Subcutaneous abdominal adipose tissue (tissue), 5 donors: ENCODE data around the gene PRKCH.

Experiments used
- H3K27ac ChIP-seq: one replicate; pipeline ENCODE4 v1.7.0; 2013; ENCODE audit warnings: low read depth, mild to moderate bottlenecking, inconsistent platforms, low read length, moderate library complexity
- H3K27me3 ChIP-seq, 5 donors: one replicate each; pipeline ENCODE4 v1.7.0; 2013; ENCODE audit warnings: low read length in 5 of 5, inconsistent platforms in 1 of 5; ENCODE audit not compliant: control insufficient read depth in 5 of 5, insufficient read depth in 4 of 5
- H3K36me3 ChIP-seq, 5 donors: one replicate each; pipeline ENCODE4 v1.7.0; 2013; ENCODE audit warnings: low read length in 5 of 5; ENCODE audit not compliant: control insufficient read depth in 5 of 5, insufficient read depth in 5 of 5
- H3K4me1 ChIP-seq, 5 donors: one replicate each; pipeline ENCODE4 v1.7.0; 2013; ENCODE audit warnings: low read length in 5 of 5, mild to moderate bottlenecking in 3 of 5, moderate library complexity in 1 of 5; ENCODE audit not compliant: control insufficient read depth in 5 of 5, insufficient read depth in 5 of 5
- H3K4me3 ChIP-seq, 5 donors: one replicate each; pipeline ENCODE4 v1.7.0; 2013; ENCODE audit warnings: low read length in 5 of 5, low read depth in 1 of 5
- H3K9ac ChIP-seq, 5 donors: one replicate each; pipeline ENCODE4 v1.7.0; 2013; ENCODE audit warnings: low read length in 5 of 5, mild to moderate bottlenecking in 4 of 5, moderate library complexity in 3 of 5
- H3K9me3 ChIP-seq, 5 donors: one replicate each; pipeline ENCODE4 v1.7.0; 2013; ENCODE audit warnings: low read length in 5 of 5; ENCODE audit not compliant: control insufficient read depth in 5 of 5
- donor health status: healthy.
- donor health status: healthy.
- donor health status: healthy.
- donor health status: healthy.
- donor health status: healthy.

The PRKCH gene

DNA sequence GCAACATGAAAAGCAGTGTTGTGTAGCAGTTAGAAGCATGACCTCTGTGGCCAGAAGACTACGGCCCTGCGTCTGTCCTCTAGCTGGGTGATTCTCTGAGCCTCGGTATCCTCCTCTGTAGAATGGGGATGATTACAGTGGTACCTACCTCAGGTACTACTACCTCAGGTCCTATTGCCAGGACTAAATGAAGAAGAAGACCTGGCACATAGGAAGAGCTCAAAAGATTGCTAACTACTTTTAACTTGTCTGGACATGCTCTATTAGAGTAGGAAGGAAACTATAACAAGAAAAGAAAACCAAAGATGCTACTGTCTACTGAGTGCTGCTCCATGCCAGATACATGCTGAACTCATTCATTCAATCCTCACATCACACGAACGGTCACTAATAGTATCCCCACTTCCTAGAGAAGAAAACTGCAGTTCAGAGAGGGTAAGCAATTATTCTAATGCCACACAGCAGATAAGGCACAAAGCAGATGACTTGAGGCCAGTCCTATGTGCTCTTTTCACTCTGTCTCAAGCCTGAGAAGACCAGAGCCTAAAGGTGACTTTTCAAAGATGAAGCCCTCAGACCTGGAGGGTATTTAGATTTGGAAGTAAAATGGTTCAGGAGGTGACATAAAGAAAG lies 265.8 kb downstream of the PRKCH start:
- Histone ChIP-seq H3K36me3 (no peaks in the 10 kb centered on the region), H3K27me3 (no peaks in the 10 kb centered on the region), H3K4me3 (no peak overlapping the region), H3K27ac (peak overlapping the region; percentile 94), H3K9ac (peak overlapping the region in 1 of 5 donors; percentile 39), H3K4me1 (peaks cover 13 to 44% (median 36%) of the 10 kb centered on the region in 5 donors), H3K9me3 (peaks cover 0 to 4% (median 4%) of the 10 kb centered on the region in 5 donors)

- Histone ChIP-seq H3K36me3 (no peaks in the 10 kb centered on the region), H3K4me1 (peaks cover 11 to 35% (median 27%) of the 10 kb centered on the region in 5 donors), H3K9ac (no peak overlapping the region), H3K4me3 (no peak overlapping the region), H3K27ac (peak overlapping the region; percentile 28), H3K9me3 (peaks cover 0 to 5% (median 4%) of the 10 kb centered on the region in 5 donors), H3K27me3 (no peaks in the 10 kb centered on the region)
Observed at GRCh38 chr14:61588419-61588901, 267.1 kb downstream of the PRKCH start.

DNA sequence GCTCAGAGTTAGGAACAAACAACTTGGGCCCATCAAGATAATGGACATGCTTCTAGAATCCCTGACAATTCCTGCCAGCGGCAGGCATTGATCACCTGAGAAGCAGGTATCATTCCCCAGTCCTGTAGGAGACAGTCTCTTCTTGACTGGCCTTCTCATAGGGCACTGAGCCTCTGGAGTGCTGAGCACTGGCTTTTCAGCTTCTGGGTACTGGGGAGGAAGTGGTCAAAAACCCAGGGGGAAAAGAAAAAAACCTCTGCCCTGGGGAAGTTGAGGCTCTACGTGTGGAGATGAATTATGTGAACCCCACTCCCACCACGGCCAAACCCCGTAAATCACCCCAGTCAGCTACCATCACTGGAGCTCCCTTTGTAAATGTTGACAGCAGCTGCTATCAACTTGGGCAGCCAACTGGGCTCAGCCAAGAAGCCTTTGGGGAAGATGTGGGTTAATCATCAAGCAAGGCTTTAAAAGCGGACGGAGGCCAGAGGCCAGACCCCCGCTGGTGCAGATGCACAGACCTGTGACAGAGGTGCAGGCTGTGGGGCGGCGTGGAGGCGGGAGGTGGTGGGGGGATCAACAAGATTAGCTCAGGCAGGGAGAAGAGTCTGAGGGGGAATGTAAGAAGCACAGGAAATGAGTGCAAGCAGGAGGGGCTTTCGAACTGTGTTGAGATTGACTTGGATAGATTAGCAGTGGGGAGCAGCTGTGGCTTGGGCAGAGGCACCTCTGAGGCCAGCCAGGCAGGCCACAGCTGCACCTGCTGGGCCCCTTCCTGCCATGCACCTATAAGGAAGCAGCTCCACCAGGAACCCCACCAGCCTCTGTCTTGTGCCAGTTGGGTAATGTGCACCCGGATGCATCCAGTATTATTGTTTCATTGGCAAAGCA lies 268.6 kb downstream of the PRKCH start:
- Histone ChIP-seq H3K27me3 (no peaks in the 10 kb centered on the region), H3K27ac (no peak overlapping the region), H3K36me3 (no peaks in the 10 kb centered on the region), H3K9me3 (peaks cover 0 to 5% (median 4%) of the 10 kb centered on the region in 5 donors), H3K4me1 (peaks cover 11 to 39% (median 27%) of the 10 kb centered on the region in 5 donors), H3K4me3 (no peak overlapping the region), H3K9ac (no peak overlapping the region)

GRCh38 chr14:61591862-61592261 lies 270.5 kb downstream of the PRKCH start:
- Histone ChIP-seq H3K9ac (no peak overlapping the region), H3K4me1 (peaks cover 2 to 26% (median 14%) of the 10 kb centered on the region in 5 donors), H3K9me3 (peaks cover 0 to 5% (median 4%) of the 10 kb centered on the region in 5 donors), H3K27me3 (no peaks in the 10 kb centered on the region), H3K27ac (no peak overlapping the region), H3K4me3 (no peak overlapping the region), H3K36me3 (no peaks in the 10 kb centered on the region)

DNA sequence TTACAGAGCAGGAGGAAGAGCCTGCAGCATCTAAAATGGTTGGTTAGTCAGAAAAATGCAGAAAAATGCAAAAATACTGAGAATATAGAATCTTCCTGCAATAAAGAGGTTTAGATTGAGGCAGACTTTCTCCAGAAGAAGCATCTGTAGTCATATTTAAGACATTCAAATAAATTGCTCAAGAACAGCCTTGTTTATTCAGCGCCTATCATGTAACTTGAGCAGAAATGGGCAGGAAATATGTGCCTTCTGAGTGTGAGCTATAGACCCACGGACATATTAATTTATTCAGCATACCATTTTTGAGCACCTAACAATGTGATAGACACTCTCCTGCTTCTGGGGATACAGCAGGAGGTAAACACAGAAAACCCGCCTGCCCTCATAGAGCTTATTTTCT lies 272.0 kb downstream of the PRKCH start:
- H3K9ac ChIP-seq = no peak overlapping the region
- H3K9me3 ChIP-seq = peaks cover 0 to 5% (median 4%) of the 10 kb centered on the region in 5 donors
- H3K27ac ChIP-seq = no peak overlapping the region
- H3K27me3 ChIP-seq = no peaks in the 10 kb centered on the region
- peaks cover 0 to 12% (median 3%) of the 10 kb centered on the region in 5 donors for H3K4me1 ChIP-seq
- H3K36me3 ChIP-seq = no peaks in the 10 kb centered on the region
- H3K4me3 ChIP-seq = no peak overlapping the region

- H3K36me3 ChIP-seq = no peaks in the 10 kb centered on the region
- H3K9ac ChIP-seq = no peak overlapping the region
- H3K27ac ChIP-seq = no peak overlapping the region
- peaks cover 0 to 18% (median 4%) of the 10 kb centered on the region in 5 donors for H3K4me1 ChIP-seq
- no peaks in the 10 kb centered on the region for H3K27me3 ChIP-seq
- no peak overlapping the region for H3K4me3 ChIP-seq
- H3K9me3 ChIP-seq = peaks cover 0 to 3% (median 3%) of the 10 kb centered on the region in 5 donors
Observed at GRCh38 chr14:61596990-61597389, 275.6 kb downstream of the PRKCH start.

- H3K27me3 ChIP-seq = no peaks in the 10 kb centered on the region
- no peak overlapping the region for H3K27ac ChIP-seq
- no peak overlapping the region for H3K4me3 ChIP-seq
- peaks cover 0 to 31% (median 17%) of the 10 kb centered on the region in 5 donors for H3K4me1 ChIP-seq
- no peaks in the 10 kb centered on the region for H3K36me3 ChIP-seq
- H3K9ac ChIP-seq = no peak overlapping the region
- no peaks in the 10 kb centered on the region for H3K9me3 ChIP-seq
Observed at GRCh38 chr14:61598980-61599379, 277.6 kb downstream of the PRKCH start.

- H3K27me3 ChIP-seq = no peaks in the 10 kb centered on the region
- H3K9me3 ChIP-seq = no peaks in the 10 kb centered on the region
- H3K27ac ChIP-seq = no peak overlapping the region
- no peaks in the 10 kb centered on the region for H3K36me3 ChIP-seq
- no peak overlapping the region for H3K9ac ChIP-seq
- H3K4me3 ChIP-seq = no peak overlapping the region
- H3K4me1 ChIP-seq = peaks cover 0 to 27% (median 19%) of the 10 kb centered on the region in 5 donors
Observed at GRCh38 chr14:61599942-61600341, 278.6 kb downstream of the PRKCH start.
